H1 (cell line): ENCODE results near the gene RAB3IP. TPM values are rescaled to one million over a fixed set of nuclear protein-coding genes. Genes with fewer than 3 reads are reported as not detected.

Source experiments
- CTCF ChIA-PET: fragments of 300-600 bp; sonication (Branson Sonifier 250); formaldehyde crosslinking; loops from one replicate; lab custom pipeline; 2021; ENCODE audit not compliant: partially characterized antibody; lab: Charles Lee
- POLR2A ChIA-PET: fragments of 300-600 bp; sonication (Branson Sonifier 250); formaldehyde crosslinking; loops from one replicate; lab custom pipeline; 2021; ENCODE audit warnings: inconsistent platforms; ENCODE audit not compliant: partially characterized antibody; lab: Charles Lee
- DNase-seq, 2 experiments: peaks; one replicate each; pipeline versions ENCODE4 v3.0.0 to v3.0.0-alpha.2; 2010 to 2022; ENCODE audit warnings: low spot score in 2 of 2, low read depth in 1 of 2, mixed read lengths in 1 of 2
- FAIRE-seq: peaks from 2 replicates; lab custom pipeline; 2011; peaks lifted over from hg19 to GRCh38; lab: Jason Lieb, UNC
- H2AFZ ChIP-seq: 2 replicates; pipeline ENCODE4 v1.8.1; 2012; ENCODE audit warnings: low read length, inconsistent platforms
- H2AK5ac ChIP-seq: 2 replicates; pipeline ENCODE4 v1.6.1; 2013; ENCODE audit warnings: low read depth, low read length
- H2BK120ac ChIP-seq: replicated peaks from 2 replicates; pipeline ENCODE3; 2013; ENCODE audit warnings: low read depth, low read length, inconsistent platforms
- H2BK12ac ChIP-seq: 2 replicates; pipeline ENCODE4 v1.6.1; 2013; ENCODE audit warnings: low read depth, low read length
- H2BK15ac ChIP-seq: 2 replicates; pipeline ENCODE4 v1.6.1; 2013; ENCODE audit warnings: low read length
- H2BK20ac ChIP-seq: 2 replicates; pipeline ENCODE4 v1.6.1; 2013; ENCODE audit warnings: low read length
- H2BK5ac ChIP-seq: 2 replicates; pipeline ENCODE4 v1.6.1; 2013; ENCODE audit warnings: low read depth, low read length
- H3K14ac ChIP-seq: 2 replicates; pipeline ENCODE4 v1.6.1; 2013; ENCODE audit warnings: inconsistent platforms; ENCODE audit not compliant: insufficient read length
- H3K18ac ChIP-seq: 2 replicates; pipeline ENCODE4 v1.6.1; 2013; ENCODE audit warnings: low read length; ENCODE audit errors: extremely low read depth
- H3K23ac ChIP-seq: 2 replicates; pipeline ENCODE4 v1.6.1; 2013; ENCODE audit warnings: inconsistent platforms; ENCODE audit not compliant: insufficient read length
- H3K23me2 ChIP-seq: 2 replicates; pipeline ENCODE4 v1.6.1; 2013; ENCODE audit warnings: low read depth, low read length
- H3K27ac ChIP-seq: 2 replicates; pipeline ENCODE4 v1.6.1; 2011; ENCODE audit warnings: low read depth, low read length, inconsistent platforms
- H3K27me3 ChIP-seq, 4 experiments: replicated peaks in 1 of 4; 1 replicate in 1 of 4; 2 replicates in 3 of 4; pipeline versions ENCODE4 v1.6.1 to v1.8.1; 2011 to 2013; ENCODE audit warnings: low read length in 3 of 4, mild to moderate bottlenecking in 3 of 4, inconsistent platforms in 2 of 4, mixed read lengths in 2 of 4, moderate library complexity in 1 of 4; ENCODE audit not compliant: control insufficient read depth in 3 of 4, insufficient read depth in 3 of 4; ENCODE audit errors: extremely low read depth in 1 of 4
- H3K36me3 ChIP-seq, 4 experiments: 2 replicates each; pipeline versions ENCODE4 v1.6.1 to v1.8.1; 2011 to 2013; ENCODE audit warnings: mild to moderate bottlenecking in 4 of 4, low read length in 3 of 4, moderate library complexity in 2 of 4, control low read depth in 1 of 4, inconsistent platforms in 1 of 4; ENCODE audit not compliant: insufficient read depth in 4 of 4, control insufficient read depth in 2 of 4
- H3K4ac ChIP-seq: replicated peaks from 2 replicates; pipeline ENCODE3; 2013; ENCODE audit warnings: low read length, low read depth, mixed read lengths, inconsistent platforms; ENCODE audit not compliant: insufficient read length
- H3K4me1 ChIP-seq, 4 experiments: replicated peaks in 1 of 4; 1 replicate in 1 of 4; 2 replicates in 3 of 4; pipeline versions ENCODE4 v1.6.1 to v1.8.1; 2011 to 2013; ENCODE audit warnings: low read length in 3 of 4, inconsistent platforms in 2 of 4, mixed read lengths in 1 of 4; ENCODE audit not compliant: insufficient read depth in 4 of 4, control insufficient read depth in 3 of 4
- H3K4me2 ChIP-seq, 2 experiments: 2 replicates each; pipeline versions ENCODE4 v1.6.1 to v1.8.1; 2011 to 2013; ENCODE audit warnings: low read depth in 2 of 2, low read length in 2 of 2, control low read depth in 1 of 2, inconsistent platforms in 1 of 2, mild to moderate bottlenecking in 1 of 2; ENCODE audit not compliant: insufficient read depth in 1 of 2
- H3K4me3 ChIP-seq, 4 experiments: fragments of 200-600, 300-600 bp in 1 of 4; sonication (generic), shearing (Covaris generic), sonication (Bioruptor Twin) in 1 of 4; 2 replicates each; pipeline versions ENCODE4 v1.5.1 to v1.8.1; 2011 to 2016; ENCODE audit warnings: low read length in 4 of 4, low read depth in 3 of 4, control low read depth in 2 of 4, inconsistent platforms in 2 of 4, mild to moderate bottlenecking in 2 of 4, mixed read lengths in 1 of 4, moderate library complexity in 1 of 4; ENCODE audit not compliant: insufficient read depth in 2 of 4; ENCODE audit errors: extremely low read depth in 1 of 4
- H3K56ac ChIP-seq: replicated peaks from 2 replicates; pipeline ENCODE3; 2013; ENCODE audit warnings: low read depth, mild to moderate bottlenecking, mixed read lengths, low read length, inconsistent platforms; ENCODE audit not compliant: insufficient read length
- H3K79me1 ChIP-seq: 2 replicates; pipeline ENCODE4 v1.6.1; 2013; ENCODE audit warnings: low read depth, low read length, control low read depth
- H3K79me2 ChIP-seq, 2 experiments: 2 replicates each; pipeline versions ENCODE4 v1.6.1 to v1.8.1; 2012 to 2013; ENCODE audit warnings: low read length in 2 of 2, mild to moderate bottlenecking in 2 of 2, inconsistent platforms in 1 of 2; ENCODE audit not compliant: insufficient read depth in 2 of 2, control insufficient read depth in 1 of 2
- H3K9ac ChIP-seq, 4 experiments: replicated peaks in 1 of 4; 1 replicate in 1 of 4; 2 replicates in 3 of 4; pipeline versions ENCODE4 v1.6.1 to v1.8.1; 2011 to 2013; ENCODE audit warnings: low read depth in 3 of 4, low read length in 3 of 4, control low read depth in 2 of 4, mild to moderate bottlenecking in 2 of 4, moderate library complexity in 2 of 4, inconsistent platforms in 1 of 4; ENCODE audit errors: extremely low read depth in 1 of 4
- H3K9me3 ChIP-seq, 2 experiments: 2 replicates each; pipeline versions ENCODE4 v1.6.1 to v1.8.1; 2012 to 2013; ENCODE audit warnings: mild to moderate bottlenecking in 2 of 2, moderate library complexity in 2 of 2, control low read depth in 1 of 2, inconsistent platforms in 1 of 2, low read depth in 1 of 2, low read length in 1 of 2, mixed read lengths in 1 of 2; ENCODE audit not compliant: insufficient read depth in 2 of 2
- H4K20me1 ChIP-seq, 2 experiments: replicated peaks in 1 of 2; 2 replicates each; pipeline versions ENCODE3 to v1.8.1; 2011 to 2013; ENCODE audit warnings: inconsistent platforms in 2 of 2, low read length in 2 of 2, mild to moderate bottlenecking in 1 of 2; ENCODE audit not compliant: insufficient read depth in 2 of 2, control insufficient read depth in 1 of 2
- H4K5ac ChIP-seq: 2 replicates; pipeline ENCODE4 v1.6.1; 2013; ENCODE audit warnings: low read length, low read depth, mixed read lengths, inconsistent platforms; ENCODE audit not compliant: insufficient read length
- H4K8ac ChIP-seq: 2 replicates; pipeline ENCODE4 v1.8.0; 2013; ENCODE audit warnings: mild to moderate bottlenecking, moderate library complexity, low read length, inconsistent platforms; ENCODE audit not compliant: insufficient read depth; ENCODE audit errors: extremely low read depth
- H4K91ac ChIP-seq: replicated peaks from 2 replicates; pipeline ENCODE3; 2013; ENCODE audit warnings: low read length, mixed read lengths, inconsistent platforms; ENCODE audit not compliant: insufficient read length
- CBX5 ChIP-seq: fragments of 300-800, 300-1000 bp; sonication (generic); IDR thresholded peaks from 2 replicates; pipeline ENCODE4 v1.7.1; 2016; ENCODE audit warnings: antibody characterized with exemption, low read length, low read depth
- CHD1 ChIP-seq: IDR thresholded peaks from 2 replicates; pipeline ENCODE4 v1.6.1; 2012; ENCODE audit warnings: low read depth, low read length, improper control_type of control experiment
- TAF1 ChIP-seq: IDR thresholded peaks from 2 replicates; pipeline ENCODE4 v1.6.1; 2011; ENCODE audit warnings: mild to moderate bottlenecking, low read depth, low read length
- TBP ChIP-seq: IDR thresholded peaks from 2 replicates; pipeline ENCODE4 v1.6.1; 2011; ENCODE audit warnings: low read depth, low read length, improper control_type of control experiment
- WGBS, 2 experiments: shearing (Covaris generic) in 1 of 2; methylation state at CpG; one replicate each; pipeline versions ENCODE4 v1.1.6 to v1.1.7; 2013 to 2015; ENCODE audit warnings: low lambda C conversion rate in 2 of 2, mixed read lengths in 2 of 2, inconsistent platforms in 1 of 2, low coverage in 1 of 2, missing lambda C conversion rate in 1 of 2; ENCODE audit not compliant: insufficient replicate concordance in 2 of 2, insufficient coverage in 1 of 2, insufficient read length in 1 of 2; ENCODE audit errors: extremely low coverage in 1 of 2, missing lambda C conversion rate in 1 of 2; 5-methylcytosine and 5-hydroxymethylcytosine counted together
- polyA plus RNA-seq, 7 experiments: library from polyadenylated mRNA; depleted of rRNA in 3 of 7; stranded (reverse) in 5 of 7; unstranded in 2 of 7; fragments of >200 nt in 5 of 7; fragments of 200-250 nt in 2 of 7; gene quantifications; 1 replicate in 5 of 7; 2 replicates in 1 of 7; 4 replicates in 1 of 7; pipeline versions ENCODE4 v1.2.1 to v1.2.3, GENCODE V29; 2011 to 2013; ENCODE audit warnings: missing spikeins in 2 of 7, mixed read lengths in 2 of 7
- total RNA-seq: library from RNA; stranded (reverse); fragmentation: NEBNext Ultra II Directional; extraction: Animal tissue kit (Norgen Biotek cat#: 25700); gene quantifications from 2 replicates; pipeline ENCODE4 v1.2.1, GENCODE V29; 2021

The RAB3IP gene
- total and polyA plus RNA-seq, 2 of the 8 experiments (the other 6 are each of a cell fraction or from before 2014, with no cell fraction given), result 17.7 to 34.6 TPM

DNA sequence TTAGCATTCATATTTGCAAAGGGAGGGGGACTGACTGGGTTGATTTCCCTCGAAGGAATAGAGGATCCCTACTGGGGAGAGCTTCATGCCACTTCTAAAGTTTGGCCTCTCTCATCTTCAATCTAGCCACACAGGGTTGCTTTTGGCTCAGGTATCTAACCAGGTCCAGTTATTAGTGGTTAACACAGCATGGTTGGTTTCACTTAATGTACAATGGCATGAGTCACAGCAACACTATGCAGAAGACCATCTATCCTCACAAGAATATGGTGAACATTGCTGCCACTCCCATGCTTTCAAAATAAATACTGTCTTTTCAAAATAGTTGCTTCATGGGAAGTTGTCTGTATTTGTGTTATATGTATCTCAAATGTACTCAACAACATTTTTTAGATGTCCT lies 6.6 kb upstream of the RAB3IP start:
- H4K91ac ChIP-seq, result no peak overlapping the region
- H3K79me2 ChIP-seq, result no peaks in the 10 kb centered on the region
- no peak overlapping the region for H4K8ac ChIP-seq
- H3K4ac ChIP-seq, result no peak overlapping the region
- H2BK12ac ChIP-seq, result no peak overlapping the region
- H3K23me2 ChIP-seq, result no peaks in the 10 kb centered on the region
- H3K4me2 ChIP-seq, result no peak overlapping the region
- H3K56ac ChIP-seq, result no peak overlapping the region
- no peaks in the 10 kb centered on the region for H3K36me3 ChIP-seq
- ChIA-PET POLR2A (no interaction called here), CTCF (no interaction called here)
- H2AK5ac ChIP-seq, result no peak overlapping the region
- FAIRE-seq (no peak), DNase-seq (no peak)
- no peaks in the 10 kb centered on the region for H4K20me1 ChIP-seq
- H2BK15ac ChIP-seq, result no peak overlapping the region
- H3K27ac ChIP-seq, result no peak overlapping the region
- H3K14ac ChIP-seq, result no peak overlapping the region
- no peak overlapping the region for H2BK20ac ChIP-seq
- H3K79me1 ChIP-seq, result no peaks in the 10 kb centered on the region
- no peak overlapping the region for H3K23ac ChIP-seq
- H3K27me3 ChIP-seq, result peaks cover 0 to 1% (median 0%) of the 10 kb centered on the region in 4 experiments; a peak in 2 of 7 replicates
- no peak overlapping the region for H4K5ac ChIP-seq
- H2BK5ac ChIP-seq, result no peak overlapping the region
- no peak overlapping the region for H3K9ac ChIP-seq
- H3K18ac ChIP-seq, result no peak overlapping the region
- 71% methylated on average over 1 of the region's 1 CpG; no CpG with 5 or more reads in 1 of the 2 experiments for WGBS, 2 experiments
- H3K4me1 ChIP-seq, result no peaks in the 10 kb centered on the region
- H3K9me3 ChIP-seq, result no peaks in the 10 kb centered on the region
- H3K4me3 ChIP-seq, result no peak overlapping the region
- H2BK120ac ChIP-seq, result no peak overlapping the region
- H2AFZ ChIP-seq, result no peak overlapping the region
- TF ChIP-seq TBP (no peak), TAF1 (no peak), CBX5 (no peak), CHD1 (no peak)
